NOMO-1 treated with DMSO at 0.1 percent for 48 hours (cell line): ENCODE data around the gene VGLL4.

Experiments
- DNase-seq: peaks from one replicate; lab custom pipeline; 2025; ENCODE audit not compliant: unreplicated experiment; lab: John Stamatoyannopoulos, UW

VGLL4 gene

GRCh38 chr3:11629716-11630115 is 14.0 kb downstream of the VGLL4 start:
- DNase-seq, result no peak

DNA sequence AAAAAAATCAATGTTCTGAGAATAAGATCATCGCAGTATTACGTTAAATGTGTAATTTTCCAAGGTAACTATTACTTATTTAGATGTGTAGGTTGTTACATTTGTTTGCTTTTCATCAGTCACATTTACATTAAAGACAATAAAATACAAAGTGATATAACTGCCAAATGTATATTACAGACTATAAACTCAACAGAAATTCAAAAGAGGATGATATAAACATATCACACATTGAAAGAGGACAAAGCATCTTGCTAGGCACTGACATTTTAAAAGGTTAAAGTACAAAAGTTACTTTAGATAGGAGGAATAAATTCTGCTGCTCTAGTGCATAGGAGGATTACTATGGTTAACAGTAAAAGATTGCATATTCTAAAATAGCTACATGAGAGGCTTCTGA is 16.1 kb downstream of the VGLL4 start:
- no peak for DNase-seq

GRCh38 chr3:11626084-11626463 is 17.6 kb downstream of the VGLL4 start:
- DNase-seq, result peak; percentile 49

DNA sequence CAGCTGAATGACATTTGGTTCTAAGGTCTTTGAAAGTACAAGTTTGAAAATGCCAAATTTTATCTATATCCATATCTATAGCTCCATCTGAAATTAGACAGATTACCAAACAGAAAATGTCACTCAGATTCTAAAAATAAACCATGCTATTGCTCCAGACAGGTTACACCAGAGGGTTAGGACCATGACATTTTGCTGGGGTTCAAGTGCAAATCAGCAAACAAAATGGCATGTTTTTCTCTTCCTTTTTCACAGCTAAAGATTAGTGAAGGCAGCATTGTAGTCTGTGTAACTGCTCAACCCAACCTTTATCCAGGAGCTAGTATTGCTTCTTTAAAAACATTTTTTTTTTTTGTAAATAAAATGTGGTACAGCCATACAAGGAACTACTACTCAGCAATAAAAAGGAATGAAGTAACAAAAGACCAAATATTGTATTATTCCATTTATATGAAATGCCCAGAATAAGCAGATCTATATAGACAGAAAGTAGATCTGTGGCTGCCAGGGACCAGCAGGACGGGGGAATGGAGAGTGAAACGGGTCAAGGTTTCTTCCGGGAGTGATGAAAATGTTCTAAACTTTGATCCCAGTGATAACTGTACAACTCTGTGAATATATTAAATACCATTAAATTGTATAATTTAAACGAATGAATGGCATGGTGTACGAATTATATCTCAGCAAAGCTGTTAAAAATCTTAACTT is 18.2 kb downstream of the VGLL4 start:
- no peak for DNase-seq

- DNase-seq, result no peak
Measured at GRCh38 chr3:11624704-11625375, 18.9 kb downstream of the VGLL4 start.

- DNase-seq, result no peak
Measured at GRCh38 chr3:11624161-11624560, 19.6 kb downstream of the VGLL4 start.

GRCh38 chr3:11622586-11623550 is 20.8 kb downstream of the VGLL4 start:
- DNase-seq, result peak; percentile 40

DNA sequence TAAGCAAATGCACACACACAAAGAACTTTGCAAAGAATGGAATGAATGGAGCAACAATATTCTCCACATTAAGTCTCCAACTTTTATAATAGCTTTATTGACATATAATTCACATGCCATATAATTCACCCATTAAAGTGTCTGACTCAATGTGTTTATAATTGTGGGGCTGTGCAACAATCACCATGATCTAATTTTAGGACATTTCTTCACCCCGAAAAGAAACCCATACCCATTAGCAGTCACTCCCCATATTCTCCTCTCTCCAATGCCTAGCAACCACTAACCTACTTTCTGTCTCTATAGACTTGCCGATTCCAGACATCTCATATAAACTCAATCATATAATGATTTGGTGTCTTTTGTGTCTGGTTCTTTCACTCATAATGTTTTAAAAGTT is 22.6 kb downstream of the VGLL4 start:
- no peak for DNase-seq

- DNase-seq, result no peak
Measured at GRCh38 chr3:11619946-11620652, 23.6 kb downstream of the VGLL4 start.

GRCh38 chr3:11619461-11619860 is 24.3 kb downstream of the VGLL4 start:
- DNase-seq, result no peak

DNA sequence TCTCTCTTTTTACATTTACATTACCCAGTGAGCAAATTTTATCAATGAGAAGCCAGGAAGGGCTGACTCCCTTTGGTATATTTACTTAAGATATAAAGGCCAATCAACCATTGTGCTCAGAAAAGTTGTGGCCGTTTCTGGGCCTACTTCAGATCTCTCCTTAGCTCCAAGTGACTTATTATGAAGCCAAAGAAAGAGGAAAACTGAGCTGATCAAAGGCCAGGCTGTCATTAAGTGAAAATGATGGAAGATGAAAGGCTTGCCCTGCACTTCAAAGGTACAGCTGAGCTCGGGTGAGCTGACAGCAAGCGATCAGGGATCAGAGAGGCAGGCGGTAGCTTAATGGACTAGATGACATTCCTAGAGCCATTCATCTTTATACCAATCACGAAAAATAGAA is 24.8 kb downstream of the VGLL4 start:
- no peak for DNase-seq

- DNase-seq, result no peak
Measured at GRCh38 chr3:11616551-11616950, 27.2 kb downstream of the VGLL4 start.

DNA sequence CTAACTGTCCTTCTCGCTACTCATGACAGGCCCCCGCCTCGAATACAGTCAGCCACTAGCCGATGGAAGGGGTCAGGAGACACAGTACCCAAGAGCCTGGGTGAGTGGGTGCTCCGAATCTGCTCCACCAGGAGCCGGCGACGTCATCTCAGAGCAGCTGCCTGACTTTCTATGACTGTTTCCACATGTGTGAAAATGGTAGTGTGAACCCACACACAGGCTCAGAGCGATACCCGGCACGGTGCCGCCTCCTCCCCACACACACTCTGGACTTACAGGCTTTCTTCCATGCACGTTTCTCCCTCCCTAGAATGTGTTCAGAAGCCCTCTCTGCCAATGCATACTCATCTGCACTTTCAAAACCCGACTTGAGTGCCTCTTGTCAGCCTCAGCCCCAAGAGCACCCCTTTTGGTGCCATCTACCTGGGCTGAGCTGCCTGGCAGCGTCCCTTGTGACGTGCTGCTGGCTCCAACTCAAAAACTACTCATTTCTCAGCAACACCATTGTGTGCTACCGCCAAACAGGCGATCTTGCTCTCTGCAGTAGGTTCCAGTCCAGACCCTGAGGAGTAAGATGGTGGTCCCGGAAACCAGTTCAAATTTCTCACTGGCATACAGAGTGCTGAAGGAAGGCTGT is 29.7 kb downstream of the VGLL4 start:
- DNase-seq, result no peak

- DNase-seq, result no peak
Measured at GRCh38 chr3:11613319-11613718, 30.4 kb downstream of the VGLL4 start.

- no peak for DNase-seq
Measured at GRCh38 chr3:11612515-11613188, 31.1 kb downstream of the VGLL4 start.

DNA sequence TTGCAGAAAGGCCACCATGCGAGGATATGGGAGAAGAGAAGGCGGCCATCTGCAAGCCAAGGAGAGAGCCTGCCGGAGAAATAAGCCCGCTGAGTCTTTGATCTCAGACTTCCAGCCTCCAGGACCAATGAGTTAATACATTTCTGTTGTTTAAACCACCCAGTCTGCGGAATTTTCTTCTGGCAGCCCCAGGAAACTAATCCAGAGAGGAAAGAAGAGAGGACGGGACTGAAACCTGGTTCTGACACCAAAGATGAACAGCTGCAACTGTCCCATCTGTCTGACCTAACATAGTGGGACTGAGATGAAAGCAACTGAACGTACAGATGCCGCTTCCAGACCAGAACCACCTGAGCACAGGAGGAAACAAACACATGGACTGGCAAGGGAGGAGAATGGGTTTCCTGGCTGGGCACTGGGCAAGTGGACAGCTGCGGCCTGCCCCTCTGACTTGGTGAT is 32.3 kb downstream of the VGLL4 start:
- no peak for DNase-seq

DNA sequence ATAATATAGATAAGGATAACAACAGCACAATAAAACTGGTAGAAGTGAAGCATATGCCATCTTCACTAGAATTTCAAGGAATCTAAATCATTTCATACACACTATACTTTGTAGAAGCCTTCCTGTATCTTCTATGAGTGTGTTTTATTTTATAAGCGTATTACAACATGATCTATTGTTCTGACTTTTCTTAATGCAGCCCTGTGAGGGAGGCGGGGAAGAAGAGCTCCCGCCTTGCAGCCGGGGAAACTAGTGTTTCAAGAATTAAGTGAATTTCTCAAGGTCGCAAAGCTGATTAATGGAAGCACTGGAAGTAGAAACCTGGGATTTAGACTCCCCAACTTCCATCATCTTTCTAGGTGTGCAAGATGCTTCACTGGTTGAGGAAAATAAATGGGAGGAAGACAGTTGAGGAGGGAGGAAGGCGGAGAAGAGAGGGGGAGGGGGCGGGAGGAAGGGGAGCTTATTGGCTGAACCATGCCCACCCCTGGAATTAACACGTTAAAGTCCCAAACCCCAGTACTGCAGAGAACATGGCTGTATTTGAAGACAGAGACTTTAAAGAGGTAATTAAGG is 32.9 kb downstream of the VGLL4 start:
- no peak for DNase-seq

DNA sequence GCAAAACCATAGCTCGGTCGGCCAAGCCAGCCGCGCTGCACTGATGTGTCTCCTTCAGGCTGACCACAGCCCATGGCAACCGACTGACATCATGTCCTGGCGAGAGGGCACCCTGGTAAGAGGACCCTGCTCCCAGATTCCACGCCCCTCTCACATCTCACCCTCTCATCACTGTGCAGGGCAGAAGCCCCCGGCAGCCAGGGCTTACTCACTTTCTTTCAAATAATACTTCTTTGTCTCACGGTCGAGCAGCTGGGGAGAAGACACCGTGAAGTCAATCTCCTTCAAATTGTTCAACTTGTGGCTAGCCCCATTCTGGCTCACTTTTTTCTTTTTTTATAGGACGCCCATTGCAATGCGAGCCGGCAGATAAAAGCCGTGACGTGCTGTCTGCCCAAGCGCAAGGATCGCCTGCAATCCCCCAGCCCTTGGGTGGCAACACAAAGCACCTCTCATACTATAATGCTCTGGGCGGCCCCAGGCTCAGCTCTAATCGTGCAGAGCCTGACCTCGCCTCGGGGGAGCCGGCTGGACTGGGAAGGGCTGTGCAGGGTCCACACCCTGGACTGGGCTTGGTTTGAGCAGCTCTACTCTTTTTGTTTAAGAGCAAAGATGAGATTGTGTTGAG is 33.6 kb downstream of the VGLL4 start:
- no peak for DNase-seq

DNA sequence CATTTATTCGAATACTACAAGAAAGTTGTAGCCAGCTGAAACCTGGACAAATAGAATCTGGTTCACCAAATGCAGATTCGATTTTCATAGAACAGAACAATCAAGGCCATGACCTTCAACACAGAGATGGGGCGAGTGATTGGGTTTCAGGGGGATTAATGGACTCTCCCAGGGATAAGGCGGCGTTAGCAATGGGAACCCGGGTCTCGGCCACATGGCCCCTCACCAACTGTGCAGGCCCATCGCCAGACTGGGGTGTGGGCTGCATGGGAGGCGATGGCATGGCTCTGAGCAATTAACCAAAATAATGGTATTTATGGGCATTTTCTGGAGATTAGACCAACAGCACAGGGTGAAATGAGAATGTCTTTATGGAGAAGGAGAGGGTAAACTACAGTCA is 34.2 kb downstream of the VGLL4 start:
- DNase-seq, result no peak
